Colon (tissue), 2 donors: ENCODE data around the gene DAPK2.

ENCODE experiments used
- FAIRE-seq: peaks from 2 replicates; lab custom pipeline; 2012; peaks lifted over from hg19 to GRCh38; lab: Jason Lieb, UNC
- donor health status: control.
- donor health status: control.

Gene DAPK2

DNA sequence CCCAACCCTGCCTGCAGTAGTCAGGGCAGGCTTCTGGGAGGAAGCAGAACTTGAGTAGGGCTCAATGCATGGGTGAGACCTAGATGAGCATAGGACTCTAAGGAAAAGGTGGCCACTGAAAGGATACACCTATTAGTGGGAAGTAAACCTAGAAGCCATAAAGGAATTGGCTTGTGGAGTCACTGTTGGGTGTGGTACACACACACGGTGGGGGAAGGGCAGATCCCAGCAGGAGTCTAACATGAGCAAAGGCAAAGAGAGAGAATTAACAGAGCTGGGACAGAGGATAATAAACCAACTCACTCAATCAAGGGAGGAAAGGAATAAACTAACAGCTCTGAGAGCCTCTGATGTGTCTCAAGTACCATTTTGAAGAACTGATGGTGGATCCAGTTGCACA, 23.1 kb downstream of the DAPK2 start:
- no peak for FAIRE-seq

DNA sequence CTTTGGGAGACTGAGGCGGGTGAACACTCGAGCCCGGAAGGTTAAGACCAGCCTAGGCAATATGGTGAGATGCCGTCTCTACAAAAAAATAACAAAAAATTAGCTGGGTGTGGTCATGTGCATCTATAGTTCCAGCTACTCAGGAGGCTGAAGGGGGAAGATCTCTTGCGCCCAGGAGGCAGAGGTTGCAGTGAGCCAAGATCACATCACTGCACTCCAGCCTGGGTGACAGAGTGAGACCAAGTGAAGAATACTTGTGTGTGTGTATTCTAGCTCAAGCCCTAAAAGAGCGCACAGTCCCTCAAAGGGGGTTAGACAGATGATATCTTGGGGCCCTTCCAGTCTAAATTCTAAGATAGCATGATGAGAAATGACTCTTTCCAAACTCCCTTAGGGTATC, 23.7 kb downstream of the DAPK2 start:
- no peak for FAIRE-seq

DNA sequence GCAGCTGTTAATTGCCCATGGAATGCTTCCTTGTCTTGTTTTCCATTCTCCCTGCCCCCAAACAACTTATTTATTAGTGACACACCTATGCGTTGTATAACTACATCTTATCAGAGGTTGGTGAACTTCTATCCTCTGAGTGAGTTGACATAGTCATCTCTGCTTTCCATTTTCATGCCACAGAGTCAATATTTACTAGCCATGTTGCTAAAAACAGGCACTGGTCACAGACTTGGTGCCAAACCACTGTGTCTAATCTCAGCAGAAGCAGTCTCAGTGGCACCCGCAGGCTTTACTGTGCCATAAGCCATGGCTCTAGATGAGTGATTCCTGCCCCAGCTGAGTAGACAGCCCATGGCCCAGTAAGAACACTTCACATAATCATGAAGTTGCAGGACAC, 26.5 kb downstream of the DAPK2 start:
- no peak for FAIRE-seq

DNA sequence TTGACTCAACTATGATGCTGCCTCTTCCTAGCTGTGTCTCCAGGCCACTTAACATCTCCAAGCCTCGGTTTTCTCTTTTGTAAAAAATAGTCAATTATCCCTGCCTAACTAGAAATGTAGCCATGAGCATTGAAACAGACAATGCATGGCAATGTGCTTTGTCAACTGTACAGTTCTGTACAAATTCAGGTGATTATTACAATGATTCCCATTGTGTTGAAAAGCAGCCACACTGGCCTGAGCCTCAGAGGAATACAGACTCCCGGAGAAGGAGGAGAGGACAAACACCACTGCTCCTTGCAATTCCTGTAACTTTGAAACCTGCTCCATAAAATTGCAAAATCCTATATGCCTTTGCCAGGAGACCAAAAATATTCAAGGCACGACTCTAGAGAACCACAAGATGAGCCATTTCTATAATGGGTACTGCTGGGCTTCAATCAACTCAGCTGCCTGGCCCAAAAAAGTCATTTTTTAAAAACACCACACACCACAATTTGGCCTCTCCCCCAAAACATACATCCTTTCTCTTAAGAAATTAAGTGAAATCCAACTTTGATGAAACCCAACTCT, 28.6 kb downstream of the DAPK2 start:
- no peak for FAIRE-seq

DNA sequence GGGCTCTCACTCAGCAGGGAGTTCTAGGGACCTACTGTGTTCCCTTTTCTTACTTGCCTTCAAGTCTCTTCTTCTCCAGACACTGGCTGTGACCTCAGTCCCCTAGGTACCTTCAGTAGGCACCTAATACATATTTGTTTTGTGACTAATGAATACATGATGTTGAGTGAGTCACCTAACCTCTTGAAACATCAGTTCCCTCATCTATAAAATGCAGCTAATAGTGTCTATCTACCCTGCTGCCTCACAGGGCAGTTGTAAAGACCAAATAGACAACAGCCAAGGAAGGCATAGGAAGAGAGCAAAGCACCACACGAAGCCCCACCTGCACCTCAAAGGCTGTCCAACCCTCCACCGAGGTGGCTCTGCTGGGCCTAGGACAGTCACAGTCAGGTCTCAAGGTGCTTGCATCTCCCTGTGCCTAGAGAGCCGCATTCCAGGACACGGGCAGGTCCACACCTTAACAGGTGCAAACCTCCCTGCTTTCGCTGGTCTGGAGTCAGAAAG, 29.1 kb downstream of the DAPK2 start:
- FAIRE-seq: no peak

DNA sequence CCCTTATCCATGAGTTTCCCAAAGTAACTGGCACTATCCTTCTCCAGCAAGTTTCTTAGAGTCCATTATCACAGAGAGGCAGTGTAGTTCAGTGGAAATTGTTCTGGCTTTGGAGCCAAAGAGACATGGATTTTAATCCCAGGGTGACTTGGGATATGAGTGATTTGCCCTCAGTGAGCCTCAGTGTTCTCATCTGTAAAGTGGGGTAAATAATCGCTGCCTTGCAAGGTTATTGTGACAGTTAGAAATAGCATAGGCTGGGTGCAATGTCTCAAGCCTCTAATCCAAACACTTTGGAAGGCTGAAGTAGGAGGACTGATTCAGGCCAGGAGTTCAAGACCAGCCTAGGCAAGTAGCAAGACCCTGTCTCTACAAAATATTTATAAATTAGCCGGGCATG, 30.0 kb downstream of the DAPK2 start:
- FAIRE-seq: no peak

DNA sequence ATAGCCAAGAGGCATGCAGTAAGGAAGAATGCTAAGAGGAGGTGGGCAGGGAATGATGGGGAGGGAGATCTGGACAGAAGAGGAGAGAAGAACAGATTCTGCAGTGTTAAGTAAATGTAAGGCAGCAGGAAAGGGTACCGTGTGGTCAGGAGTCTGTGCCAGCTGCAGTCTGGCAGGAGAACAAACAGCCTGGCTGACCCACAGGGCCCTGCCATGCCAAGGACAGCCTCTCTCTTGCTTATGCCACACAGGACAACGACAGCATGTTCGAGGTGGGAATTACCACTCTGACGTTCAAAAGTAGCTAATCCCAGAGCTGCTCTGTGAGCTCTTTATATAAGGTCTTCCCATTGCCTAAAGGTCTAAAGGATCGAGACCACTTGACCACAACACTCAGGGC, 31.3 kb downstream of the DAPK2 start:
- no peak for FAIRE-seq

DNA sequence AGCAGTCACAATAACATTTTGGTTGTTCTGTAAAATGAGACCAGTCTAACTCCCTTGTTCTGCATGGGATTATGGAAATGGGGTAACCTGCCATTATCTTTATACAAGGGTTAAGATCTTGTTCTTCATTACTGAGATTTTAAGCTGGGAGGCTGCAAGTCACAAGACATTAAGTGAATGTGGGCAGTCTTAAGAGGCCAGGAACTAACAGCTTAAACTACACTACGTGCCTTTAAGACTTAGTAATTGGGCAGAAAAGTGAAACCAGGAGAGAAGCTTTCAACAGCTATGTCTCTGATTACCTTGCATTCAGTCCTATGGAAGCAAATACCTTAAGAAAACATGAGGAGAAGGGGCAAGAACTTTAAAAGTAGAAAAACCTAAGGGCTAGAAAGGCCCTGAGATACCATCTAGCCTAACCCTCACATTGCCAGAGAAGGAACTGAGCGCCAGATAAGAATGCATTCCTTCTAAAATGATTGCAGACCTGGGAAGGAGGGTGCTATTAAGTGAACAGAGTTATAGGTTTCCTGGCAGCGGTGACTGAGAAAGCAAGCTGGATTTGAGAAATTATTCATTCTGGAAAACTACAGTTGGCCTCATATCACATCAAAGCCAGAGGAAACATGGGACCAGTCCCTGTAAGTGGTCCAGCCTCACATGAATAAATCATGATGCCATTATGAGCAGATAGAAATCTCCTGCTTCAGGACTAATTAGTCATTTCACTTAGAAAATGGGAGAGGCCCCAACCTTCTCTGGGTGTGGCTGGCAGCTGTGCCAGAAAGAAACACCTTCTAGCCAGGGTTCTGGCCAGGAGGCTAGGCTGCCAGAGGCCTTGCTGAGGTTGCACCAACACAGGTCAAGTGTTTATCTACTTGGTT, 32.9 kb downstream of the DAPK2 start:
- no peak for FAIRE-seq

DNA sequence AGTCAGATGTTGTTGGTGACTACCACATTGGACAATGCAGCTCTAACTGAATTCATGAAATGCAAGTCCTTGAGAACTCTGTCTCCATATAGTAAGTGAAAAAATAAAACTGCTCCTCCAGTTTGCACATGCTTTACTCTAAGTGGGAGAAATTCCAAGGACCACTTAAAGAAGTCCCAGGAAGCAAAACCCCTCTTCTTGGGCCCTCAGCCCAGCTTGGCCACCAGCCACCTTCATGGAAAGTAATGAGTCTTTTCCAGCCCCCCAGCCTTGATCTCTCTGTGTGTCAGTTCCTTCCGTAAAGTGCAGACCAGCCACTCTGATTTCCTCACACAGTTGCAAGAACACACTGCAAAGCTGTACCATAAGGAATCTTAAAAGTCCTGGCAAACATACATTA, 34.5 kb downstream of the DAPK2 start:
- FAIRE-seq: no peak

DNA sequence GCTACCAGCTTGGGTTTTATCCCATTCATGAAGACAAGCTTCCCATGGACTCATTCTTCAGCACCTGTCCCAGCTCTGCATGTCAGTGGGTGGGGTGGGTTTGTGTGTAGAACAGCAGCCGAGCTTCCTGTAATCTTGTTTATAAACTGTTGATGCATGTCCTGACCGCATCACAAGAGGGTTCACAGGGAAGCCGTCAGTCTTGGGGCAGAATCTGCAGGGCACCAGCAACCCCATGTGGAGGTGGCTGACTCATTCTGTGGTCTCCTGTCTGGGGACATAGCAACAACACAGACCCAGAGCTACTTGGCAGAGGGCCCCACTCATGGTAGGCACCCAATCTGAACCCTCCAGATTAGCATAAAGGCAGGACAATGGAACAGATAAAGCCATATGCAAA, 35.6 kb downstream of the DAPK2 start:
- FAIRE-seq: no peak

DNA sequence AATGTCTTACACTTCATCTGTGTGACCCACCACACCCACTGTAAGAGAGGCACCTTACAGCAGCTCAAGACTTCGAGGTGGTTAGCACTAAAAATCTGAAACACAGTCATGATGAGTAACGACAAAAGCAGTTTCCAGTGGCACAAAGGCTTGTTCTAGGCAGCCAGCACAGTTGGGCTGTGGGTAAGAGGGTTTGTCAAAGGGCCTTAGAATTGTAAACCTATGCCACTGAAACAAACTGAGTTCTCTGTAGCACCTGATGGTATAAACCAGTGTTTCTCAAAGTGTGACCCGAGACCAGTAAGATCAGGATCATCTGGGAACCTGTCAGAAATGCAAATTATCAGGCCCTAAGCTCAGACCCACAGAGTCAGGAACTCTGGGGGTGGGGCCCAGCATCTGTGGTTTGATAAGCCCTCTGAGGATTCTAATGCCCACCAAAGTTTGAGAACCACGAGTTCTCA, 36.5 kb downstream of the DAPK2 start:
- FAIRE-seq: no peak

DNA sequence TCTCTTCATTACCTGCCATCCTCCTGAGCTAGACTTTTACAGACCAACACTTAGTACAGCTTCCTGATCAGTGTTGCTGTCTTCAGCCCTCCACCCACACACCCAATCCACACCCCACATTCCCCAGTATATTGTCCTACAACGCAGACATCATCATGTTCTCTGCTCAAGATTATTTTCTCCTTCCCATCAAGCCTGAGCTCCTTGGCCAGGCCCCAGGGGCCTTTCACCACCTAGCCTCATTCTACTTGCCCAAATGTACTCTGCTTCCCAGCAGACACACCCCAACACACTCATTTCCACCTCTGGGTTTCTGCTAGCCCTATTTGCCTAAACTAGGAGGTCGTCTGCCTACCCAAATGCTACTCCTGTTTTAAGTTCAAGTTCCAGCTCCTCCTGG, 37.0 kb downstream of the DAPK2 start:
- no peak for FAIRE-seq

DNA sequence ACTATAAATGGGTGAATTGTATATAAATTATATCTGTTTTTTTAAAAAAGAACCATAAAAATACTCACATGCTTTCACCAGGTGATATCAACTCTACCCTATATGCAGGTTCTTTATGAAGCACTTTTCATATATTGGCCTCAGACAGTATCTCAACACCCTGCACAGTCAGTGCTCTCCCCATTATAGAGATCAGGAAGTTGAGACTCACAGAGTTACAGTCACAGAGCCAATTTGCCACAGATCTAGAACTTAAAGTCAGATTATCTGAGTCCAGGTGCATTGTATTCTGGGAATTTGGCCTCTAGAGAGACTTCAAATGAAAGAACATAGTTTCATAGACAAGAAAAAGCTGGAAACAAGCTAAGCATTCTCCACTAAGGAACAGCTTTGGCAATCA, 38.1 kb downstream of the DAPK2 start:
- no peak for FAIRE-seq

DNA sequence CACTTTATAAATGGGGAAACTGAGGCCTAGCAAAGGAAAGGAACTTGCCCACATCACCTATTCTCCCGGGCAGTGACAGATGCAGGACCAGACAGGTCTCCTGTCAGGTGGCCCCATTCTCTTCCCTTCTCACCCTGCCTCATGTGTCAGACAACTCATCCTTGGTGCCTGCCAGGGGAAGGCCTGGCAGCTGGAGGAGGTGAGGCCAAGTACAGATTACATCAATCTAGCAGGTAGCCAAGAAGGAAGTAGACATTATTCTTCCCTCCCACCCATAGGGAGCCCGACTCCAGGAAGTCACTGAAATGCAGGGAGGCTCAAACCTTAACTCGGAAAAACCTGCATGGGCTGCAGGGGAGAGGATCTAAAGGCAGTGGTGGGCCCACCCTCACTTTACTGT, 39.6 kb downstream of the DAPK2 start:
- FAIRE-seq: no peak

DNA sequence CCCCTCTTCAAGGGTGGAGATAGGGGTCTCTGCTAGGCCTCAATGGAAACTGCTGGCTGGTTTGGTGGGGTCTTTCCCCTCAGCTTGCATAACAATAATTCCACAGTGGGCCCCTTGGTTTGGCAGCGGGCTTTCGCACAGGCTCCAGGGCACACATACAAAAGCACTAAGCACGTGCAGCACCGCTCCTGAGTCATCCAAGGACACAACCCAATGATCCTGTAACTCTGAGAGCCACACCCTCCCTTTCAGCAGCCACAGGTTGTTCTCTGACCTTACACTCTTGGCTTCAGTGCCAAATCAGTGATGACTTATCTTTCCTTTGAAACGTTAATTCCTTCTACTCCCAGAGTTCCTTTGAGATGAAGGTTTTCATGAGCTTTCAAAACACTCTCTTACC, 41.7 kb downstream of the DAPK2 start:
- no peak for FAIRE-seq

DNA sequence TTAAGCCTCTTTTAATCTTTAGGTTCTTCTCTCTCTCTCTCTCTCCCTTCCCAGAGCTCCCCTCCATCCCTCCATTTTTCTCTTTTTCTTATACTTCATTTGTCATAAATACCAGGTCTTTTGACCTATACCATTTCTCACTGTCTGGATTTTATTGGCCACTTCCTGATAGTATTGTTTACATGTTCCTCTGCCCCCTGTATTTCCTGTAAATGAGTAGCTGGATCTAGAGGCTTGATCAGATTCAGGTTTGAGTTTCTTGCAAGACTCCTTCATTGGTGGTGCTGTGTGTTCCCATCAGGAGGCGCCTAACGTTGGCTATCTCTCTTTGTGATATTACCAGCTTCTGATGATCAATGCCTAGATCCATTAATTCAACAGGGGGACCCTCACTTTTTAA, 42.2 kb downstream of the DAPK2 start:
- no peak for FAIRE-seq

DNA sequence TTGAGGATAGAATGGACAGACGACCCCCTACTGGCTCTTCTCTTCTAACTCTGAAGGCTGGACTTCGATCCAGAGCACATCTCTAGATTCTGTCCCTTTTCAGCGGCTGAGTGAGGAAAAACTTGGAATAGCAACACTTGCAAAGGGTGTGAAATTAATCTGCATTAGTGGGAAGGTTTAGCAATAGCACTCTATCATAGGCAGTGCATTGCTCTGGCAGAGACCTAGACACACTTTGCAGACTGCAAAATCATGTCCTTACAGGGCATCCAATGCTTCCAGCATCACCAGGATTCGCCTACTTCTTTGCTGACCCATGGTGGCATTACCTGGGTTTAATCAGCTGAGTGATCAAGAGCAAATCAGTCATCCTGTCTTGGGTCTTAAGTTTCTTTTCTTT, 43.1 kb downstream of the DAPK2 start:
- FAIRE-seq: no peak

DNA sequence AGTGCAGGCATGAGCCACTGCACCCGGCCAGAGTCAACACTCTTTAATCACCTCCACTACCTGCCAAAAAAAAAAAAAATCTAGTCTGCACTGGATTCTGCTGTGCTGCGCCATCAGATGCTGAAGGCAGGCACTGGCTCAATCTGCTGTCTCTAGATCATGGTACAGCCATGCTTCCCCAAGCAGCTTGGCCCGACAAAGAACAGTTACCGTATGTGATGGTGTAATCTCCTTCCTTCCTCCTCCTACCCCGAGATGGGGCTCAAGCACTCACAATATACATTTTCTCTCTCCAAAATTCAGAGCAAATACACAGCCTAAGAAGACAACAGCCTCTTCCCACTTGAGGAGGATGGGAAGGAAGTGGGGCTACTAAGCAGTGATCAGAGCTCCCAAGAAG, 45.1 kb downstream of the DAPK2 start:
- FAIRE-seq: no peak

DNA sequence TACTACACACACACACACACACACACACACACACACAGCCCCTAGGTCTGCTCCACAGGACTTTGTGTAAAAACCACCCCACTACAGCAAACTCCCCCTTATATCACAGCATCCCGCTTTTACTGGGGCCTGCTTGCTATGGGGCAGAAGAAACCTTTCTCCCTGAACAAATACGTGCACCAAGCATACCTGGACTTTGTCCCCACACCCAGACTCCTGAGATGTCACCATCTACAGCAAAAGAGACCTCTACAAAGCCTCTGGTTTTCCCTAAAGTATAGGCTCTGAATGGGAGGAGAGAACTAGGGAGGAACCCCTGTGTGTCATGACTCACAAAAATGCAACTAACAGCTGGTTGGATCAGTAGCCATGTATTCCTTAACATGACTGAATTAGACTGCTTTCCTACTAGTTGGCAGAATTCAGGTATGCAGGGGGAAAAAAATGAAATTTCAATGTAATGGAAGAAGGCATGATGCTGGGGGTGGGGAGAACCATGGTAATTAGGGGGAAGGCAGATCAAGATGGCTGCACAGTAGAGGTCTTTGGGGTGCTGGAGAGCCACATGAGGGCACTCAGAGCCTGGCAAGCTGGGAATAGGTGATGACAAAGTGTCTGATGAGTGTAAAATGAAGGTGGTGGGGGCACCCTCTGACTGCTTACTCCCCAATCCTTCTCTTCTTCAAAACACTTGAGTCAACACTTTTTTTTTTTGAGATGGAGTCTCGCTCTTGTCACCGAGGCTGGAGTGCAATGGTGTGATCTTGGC, 45.9 kb downstream of the DAPK2 start:
- FAIRE-seq: no peak

DNA sequence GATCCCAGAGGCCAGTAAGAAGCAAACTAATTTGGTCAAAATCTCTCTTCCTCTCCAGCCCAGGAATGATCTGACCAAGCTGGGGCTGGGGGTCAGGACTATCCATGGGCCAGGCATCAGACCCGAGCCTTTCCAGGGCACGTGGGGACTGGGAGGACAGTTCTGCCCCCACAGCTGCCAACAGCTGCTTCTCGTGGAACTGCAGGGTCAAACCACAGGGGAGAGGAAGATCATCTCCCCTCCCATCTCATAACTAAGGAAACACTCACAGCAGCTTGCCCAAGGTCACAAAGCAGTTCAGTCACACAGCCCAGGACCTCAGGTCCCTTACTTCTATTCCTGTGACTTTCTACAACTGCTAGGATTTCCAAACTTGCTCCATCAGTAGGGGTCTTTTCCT, 47.1 kb downstream of the DAPK2 start:
- FAIRE-seq: no peak

DNA sequence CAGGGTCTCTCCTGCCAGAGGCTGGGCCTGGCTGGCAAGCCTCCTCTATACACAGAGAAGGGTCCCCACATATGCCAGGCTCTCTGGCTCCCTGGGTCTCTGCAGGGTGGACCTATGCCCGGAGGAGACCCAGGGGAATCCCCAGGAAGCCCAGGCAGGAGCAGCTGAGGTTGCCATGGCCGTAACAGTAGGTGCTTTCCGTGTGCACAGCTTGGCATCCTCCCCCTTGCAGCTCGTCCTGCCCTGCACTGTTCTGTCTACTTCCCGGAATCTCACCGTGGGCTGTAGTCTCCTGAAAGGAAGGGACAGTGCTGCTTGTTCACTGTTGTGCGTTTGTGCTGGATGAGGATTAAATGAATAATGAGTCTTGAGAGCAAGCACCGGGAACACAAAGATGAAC, 47.8 kb downstream of the DAPK2 start:
- no peak for FAIRE-seq

DNA sequence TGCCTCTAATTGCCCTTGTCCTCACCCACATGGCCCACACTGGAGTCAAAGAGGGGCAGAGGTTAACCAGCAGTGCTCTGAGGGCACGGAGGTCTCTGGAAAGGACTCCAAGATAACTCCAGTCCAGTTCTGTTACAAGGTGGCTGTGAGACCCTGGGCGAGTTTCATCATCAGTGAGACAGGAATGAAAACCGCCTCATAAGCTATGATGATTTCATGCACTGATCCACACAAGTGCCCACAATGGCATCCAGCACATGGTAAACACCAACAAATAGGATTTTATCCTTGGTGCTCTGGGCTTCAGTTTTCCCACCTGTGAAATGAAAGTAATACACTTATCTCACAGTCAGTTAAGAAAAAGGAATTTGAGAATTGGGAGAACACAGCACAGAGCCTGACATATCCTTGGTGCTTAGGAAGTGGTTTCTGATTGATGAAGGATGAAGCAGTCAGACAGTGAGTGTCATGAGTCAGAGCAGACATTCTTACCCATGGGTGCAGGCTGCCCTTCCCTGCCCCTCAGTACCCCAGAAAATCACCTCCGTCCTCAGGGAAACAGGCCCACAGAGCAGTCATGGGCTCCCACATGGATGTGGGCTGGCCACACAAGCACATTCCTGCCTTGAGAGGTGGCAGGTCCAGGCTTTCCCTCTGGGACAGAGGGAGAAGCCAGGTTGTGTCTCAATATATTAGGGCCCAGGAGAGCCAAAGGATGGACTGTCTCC, 48.4 kb downstream of the DAPK2 start:
- FAIRE-seq: no peak
